NT2/D1 (cell line): ENCODE measurements around the gene HAUS8.

Experiments
- DNase-seq: peaks from one replicate; pipeline ENCODE4 v3.0.0-alpha.2; 2011; ENCODE audit warnings: low read depth, low spot score
- H3K27me3 ChIP-seq: 2 replicates; pipeline ENCODE4 v1.6.0; 2011; ENCODE audit warnings: mild to moderate bottlenecking; ENCODE audit not compliant: insufficient read length, insufficient read depth
- H3K36me3 ChIP-seq: 2 replicates; pipeline ENCODE4 v1.6.1; 2011; ENCODE audit warnings: mild to moderate bottlenecking, low read length, mixed read lengths; ENCODE audit not compliant: insufficient read depth, insufficient read length
- H3K4me1 ChIP-seq: 2 replicates; pipeline ENCODE4 v1.5.1; 2011; ENCODE audit not compliant: insufficient read depth, insufficient read length
- H3K4me3 ChIP-seq: 2 replicates; pipeline ENCODE4 v1.5.1; 2011; ENCODE audit warnings: low read depth; ENCODE audit not compliant: insufficient read length
- H3K9ac ChIP-seq: 2 replicates; pipeline ENCODE4 v1.6.0; 2011; ENCODE audit warnings: low read depth; ENCODE audit not compliant: insufficient read length
- H3K9me3 ChIP-seq: 2 replicates; pipeline ENCODE4 v1.5.1; 2011; ENCODE audit warnings: mild to moderate bottlenecking, low read length; ENCODE audit not compliant: insufficient read depth
- SUZ12 ChIP-seq: IDR thresholded peaks from 2 replicates; pipeline ENCODE4 v1.6.1; 2011; ENCODE audit not compliant: insufficient read length, insufficient read depth; ENCODE audit errors: extremely low read depth
- YY1 ChIP-seq: IDR thresholded peaks from 2 replicates; pipeline ENCODE4 v1.6.1; 2011; ENCODE audit not compliant: insufficient read length, insufficient read depth
- ZNF274 ChIP-seq: IDR thresholded peaks from 2 replicates; pipeline ENCODE4 v1.6.1; 2011; ENCODE audit warnings: mild to moderate bottlenecking, low read depth, low read length

The HAUS8 gene

DNA sequence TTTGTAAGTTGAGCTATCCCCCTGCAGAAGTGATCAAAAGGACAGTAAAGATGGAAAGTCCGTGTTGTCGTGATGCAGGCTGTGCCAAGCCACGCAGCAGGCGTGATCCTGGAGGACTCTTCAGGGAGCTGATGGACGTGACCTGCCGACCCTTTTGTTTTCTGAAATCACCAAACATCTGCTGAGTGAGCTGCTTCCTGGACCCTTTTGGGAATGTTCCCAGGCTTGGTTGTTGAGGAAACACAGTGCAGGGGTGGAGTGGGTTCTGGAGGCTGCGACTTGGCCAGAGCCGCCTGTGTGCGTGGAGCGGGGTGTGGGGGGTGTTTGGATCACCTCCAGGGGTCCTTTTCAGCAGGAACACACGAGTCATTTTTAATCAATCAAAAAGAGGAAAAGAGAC lies 33.3 kb downstream of the HAUS8 start:
- DNase-seq = no peak
- no peak overlapping the region for H3K9ac ChIP-seq

DNA sequence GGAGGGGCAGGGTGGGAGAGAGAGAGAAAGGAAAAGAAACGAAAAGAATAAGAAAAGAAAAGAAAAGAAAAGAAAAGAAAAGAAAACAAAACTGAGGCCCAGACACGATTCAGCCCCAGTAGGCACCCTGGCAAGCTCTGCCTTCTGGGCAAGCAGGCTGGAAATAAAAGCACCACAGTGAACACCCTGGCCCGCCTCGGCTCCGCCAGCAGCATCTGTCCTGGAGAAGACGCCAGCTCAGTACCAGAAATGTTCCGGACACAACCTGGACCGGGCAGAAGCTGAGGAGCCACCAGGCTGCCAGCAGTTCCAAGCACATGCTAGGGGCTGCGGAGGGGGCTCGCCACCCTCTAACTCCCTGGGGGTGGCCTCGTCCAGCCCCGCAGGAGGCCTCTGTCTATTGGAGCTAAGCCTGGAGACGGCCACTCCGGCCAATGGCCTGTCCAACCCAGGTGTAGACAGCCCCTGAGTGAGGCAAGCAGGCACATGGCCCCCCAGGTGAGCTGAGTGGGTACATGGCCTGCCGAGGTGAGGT lies 37.2 kb downstream of the HAUS8 start:
- no peaks in the 10 kb centered on the region for H3K36me3 ChIP-seq
- no peaks in the 10 kb centered on the region for H3K9me3 ChIP-seq
- DNase-seq = no peak
- TF ChIP-seq YY1 = no peak
- TF ChIP-seq SUZ12 = no peak
- H3K4me1 ChIP-seq = no peaks in the 10 kb centered on the region
- no peak overlapping the region for H3K4me3 ChIP-seq
- no peak overlapping the region for H3K9ac ChIP-seq
- H3K27me3 ChIP-seq = peaks cover 7% of the 10 kb centered on the region

More for the DNA sequence above, 33.3 kb downstream of the HAUS8 start:
- Histone ChIP-seq H3K9me3 (no peaks in the 10 kb centered on the region), H3K27me3 (peaks cover 7% of the 10 kb centered on the region), H3K36me3 (no peaks in the 10 kb centered on the region), H3K4me3 (no peak overlapping the region), H3K4me1 (no peaks in the 10 kb centered on the region)
- TF ChIP-seq ZNF274 (no peak), SUZ12 (no peak), YY1 (no peak)

DNA sequence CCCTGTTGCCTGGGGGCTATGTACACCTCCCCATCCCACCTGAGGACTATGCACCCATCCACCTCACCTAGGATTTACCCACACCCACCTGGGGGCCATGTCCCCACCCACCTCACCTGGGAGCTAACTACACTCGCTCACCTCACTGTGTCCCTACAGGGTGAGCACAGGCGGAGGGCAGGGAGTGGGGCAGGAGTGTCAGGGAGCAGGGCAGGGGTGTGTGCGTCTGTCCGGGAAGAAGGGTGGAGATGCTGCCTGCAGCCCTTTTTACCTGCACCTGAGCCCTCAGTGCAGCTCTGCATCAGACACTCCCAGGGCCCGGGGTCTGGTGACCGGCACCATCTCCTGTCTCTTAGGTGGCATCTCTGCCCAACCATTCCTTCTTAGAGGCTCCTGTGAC lies 38.1 kb downstream of the HAUS8 start:
- no peak for DNase-seq
- H3K9ac ChIP-seq = no peak overlapping the region
- TF ChIP-seq SUZ12 (no peak), YY1 (no peak), ZNF274 (no peak)
- no peak overlapping the region for H3K4me3 ChIP-seq
- no peaks in the 10 kb centered on the region for H3K4me1 ChIP-seq
- peaks cover 7% of the 10 kb centered on the region for H3K27me3 ChIP-seq
- H3K9me3 ChIP-seq = no peaks in the 10 kb centered on the region
- H3K36me3 ChIP-seq = no peaks in the 10 kb centered on the region

DNA sequence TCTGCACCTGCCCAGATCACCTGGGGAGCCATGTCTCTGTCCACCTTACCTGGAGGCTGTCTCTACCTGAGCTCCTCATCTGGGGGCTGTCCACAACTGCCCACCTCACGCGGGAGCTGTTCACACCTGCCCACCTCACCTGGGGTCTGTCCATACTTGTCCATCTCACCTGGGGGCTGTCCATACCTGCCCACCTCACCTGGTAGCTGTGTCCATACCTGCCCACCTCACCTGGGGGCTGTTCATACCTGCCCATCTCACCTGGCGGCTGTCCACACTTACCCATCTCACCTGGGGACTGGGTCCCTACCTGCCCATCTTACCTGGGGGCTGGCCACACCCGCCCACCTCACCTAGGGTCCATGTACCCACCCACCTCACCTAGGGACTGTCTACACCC lies 38.6 kb downstream of the HAUS8 start:
- Histone ChIP-seq H3K4me1 (no peaks in the 10 kb centered on the region), H3K9me3 (no peaks in the 10 kb centered on the region), H3K4me3 (no peak overlapping the region), H3K27me3 (peaks cover 7% of the 10 kb centered on the region), H3K9ac (no peak overlapping the region), H3K36me3 (no peaks in the 10 kb centered on the region)
- no peak for DNase-seq
- TF ChIP-seq SUZ12 (no peak), ZNF274 (no peak), YY1 (no peak)

DNA sequence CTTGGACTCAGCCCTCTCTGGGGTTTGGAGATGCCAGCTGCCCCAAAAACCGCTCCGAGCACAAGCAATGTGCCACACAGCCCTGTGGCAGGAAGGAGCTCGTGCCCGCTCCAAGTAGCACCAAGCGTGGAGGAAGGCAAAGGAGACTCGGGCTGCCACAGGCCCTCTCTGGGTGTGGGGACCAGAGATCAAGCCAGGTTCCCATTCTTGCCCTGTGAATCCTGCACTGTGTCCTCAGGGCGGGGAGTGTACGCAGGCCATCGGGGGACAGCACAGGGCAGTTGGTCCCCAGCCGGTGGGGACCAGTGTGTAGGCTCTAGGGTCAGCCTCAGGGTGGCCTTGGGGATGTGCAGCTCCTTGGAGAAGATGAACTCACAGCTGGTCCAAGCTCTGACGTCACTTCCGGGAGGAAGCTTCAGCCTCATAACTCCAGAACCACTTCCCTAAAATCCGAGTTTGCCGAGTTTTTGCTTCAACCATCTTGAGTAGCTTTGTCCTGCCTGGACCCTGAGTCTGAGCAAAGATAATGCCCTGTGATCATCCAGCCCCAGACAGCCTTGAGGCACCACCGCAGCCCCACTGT lies 39.3 kb downstream of the HAUS8 start:
- no peak overlapping the region for H3K4me3 ChIP-seq
- peaks cover 7% of the 10 kb centered on the region for H3K27me3 ChIP-seq
- TF ChIP-seq SUZ12 = no peak
- no peak for TF ChIP-seq ZNF274
- H3K4me1 ChIP-seq = no peaks in the 10 kb centered on the region
- H3K9ac ChIP-seq = no peak overlapping the region
- H3K36me3 ChIP-seq = no peaks in the 10 kb centered on the region
- H3K9me3 ChIP-seq = no peaks in the 10 kb centered on the region
- no peak for DNase-seq

DNA sequence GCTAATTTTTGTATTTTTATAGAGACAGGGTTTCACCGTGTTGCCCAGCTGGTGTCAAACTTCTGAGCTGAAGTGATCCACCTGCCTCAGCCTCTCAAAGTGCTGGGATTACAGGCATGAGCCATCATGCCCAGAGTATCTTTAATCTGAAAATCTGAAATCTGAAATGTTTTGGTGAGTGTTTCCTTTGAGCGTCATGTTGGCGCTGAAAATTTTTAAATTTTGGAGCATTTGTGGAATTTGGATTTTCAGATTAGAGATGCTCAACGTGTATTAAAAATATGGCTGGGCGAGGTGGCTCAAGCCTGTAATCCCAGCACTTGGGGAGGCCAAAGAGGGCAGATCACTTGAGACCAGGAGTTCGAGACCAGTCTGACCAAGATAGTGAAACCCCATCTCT lies 43.5 kb downstream of the HAUS8 start:
- H3K4me1 ChIP-seq = peaks cover 3% of the 10 kb centered on the region
- TF ChIP-seq YY1 = no peak
- no peak for TF ChIP-seq ZNF274
- no peak for TF ChIP-seq SUZ12
- H3K36me3 ChIP-seq = no peaks in the 10 kb centered on the region
- H3K9ac ChIP-seq = no peak overlapping the region
- no peaks in the 10 kb centered on the region for H3K9me3 ChIP-seq
- peaks cover 13% of the 10 kb centered on the region for H3K27me3 ChIP-seq
- no peak overlapping the region for H3K4me3 ChIP-seq
- DNase-seq = no peak

DNA sequence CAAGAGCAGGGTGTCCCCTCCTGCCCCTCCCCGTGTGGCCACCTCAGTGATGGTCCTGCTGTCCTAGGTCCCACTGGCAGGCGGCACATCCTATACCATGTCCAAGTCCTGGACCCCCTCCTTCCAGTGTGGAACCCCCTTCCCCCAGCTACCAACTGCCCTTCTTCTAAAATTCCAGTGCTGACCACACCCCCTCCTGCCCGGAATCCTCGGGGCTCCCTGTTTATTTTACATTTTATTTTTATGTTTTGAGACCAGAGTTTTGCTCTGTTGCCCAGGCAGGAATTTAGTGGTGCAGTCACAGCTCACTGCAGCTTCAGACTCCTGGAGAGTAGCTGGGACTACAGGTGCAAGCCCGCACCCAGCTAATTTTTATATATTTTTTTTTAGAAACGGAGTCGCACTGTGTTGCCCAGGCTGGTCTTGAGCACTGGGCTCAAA lies 47.7 kb downstream of the HAUS8 start:
- H3K4me1 ChIP-seq = peaks cover 10% of the 10 kb centered on the region
- H3K9ac ChIP-seq = no peak overlapping the region
- peaks cover 19% of the 10 kb centered on the region for H3K9me3 ChIP-seq
- H3K36me3 ChIP-seq = no peaks in the 10 kb centered on the region
- H3K27me3 ChIP-seq = peaks cover 25% of the 10 kb centered on the region
- H3K4me3 ChIP-seq = no peak overlapping the region
- no peak for DNase-seq
- TF ChIP-seq ZNF274 = no peak
